ENCODE results near the gene DCAF6.

- no peak for TF ChIP-seq POLR2AphosphoS5 (IDR thresholded peaks at IDR 0.05)
- TF ChIP-seq CTCF (IDR thresholded peaks at IDR 0.05), result no peak
Observed at GRCh38 chr1:167929725-167930124, 6.8 kb upstream of the DCAF6 start.
